ENCODE data around the gene COL8A1. TPM values are rescaled to one million over a fixed set of nuclear protein-coding genes. Genes with fewer than 3 reads are reported as not detected.

COL8A1 gene
- total RNA-seq, 1 experiment from 2014 or later: 0.07 TPM

- ChIA-PET POLR2A (no interaction called here), RAD21 (ENCODE audit: low non-redundant PET in 1 of 2, low total read pairs in 2 of 2, uncharacterized antibody in 2 of 2, unreplicated experiment in 2 of 2) (no interaction called here), CTCF (interaction anchor here (1.1 to 1.4 kb wide), 2 partner anchors 11 to 14 kb away, joined by 3 read pairs; no protein-coding TSS in a partner anchor)
- H3K36me3 ChIP-seq (ENCODE audit: control insufficient read depth in 1 of 2, insufficient read depth in 2 of 2, low read length in 2 of 2): no peaks in the 10 kb centered on the region
- H4K20me1 ChIP-seq (ENCODE audit: insufficient read depth): no peaks in the 10 kb centered on the region
- no peak overlapping the region for H3K4me2 ChIP-seq (ENCODE audit: low read length)
- BruUV-seq (replicated peaks): no TSS peak
- 0 out of 4 replicates have a peak, but pooled peaks cover 0 to 5% of the 10 kb centered on the region in 2 experiments for H3K4me1 ChIP-seq (ENCODE audit: control insufficient read depth in 1 of 2, insufficient read depth in 2 of 2, low read length in 2 of 2)
- H3K27me3 ChIP-seq (ENCODE audit: insufficient read depth, low read length): peaks cover 81% of the 10 kb centered on the region
- H3K9me2 ChIP-seq (ENCODE audit: insufficient read depth): no peaks in the 10 kb centered on the region
- no peaks in the 10 kb centered on the region for H3K9me3 ChIP-seq (ENCODE audit: control insufficient read depth in 1 of 2, insufficient read depth in 1 of 2, low read depth in 1 of 2, low read length in 2 of 2)
- H3K79me2 ChIP-seq (ENCODE audit: insufficient read depth, low read length): no peaks in the 10 kb centered on the region
- no peak for ATAC-seq
- no peak overlapping the region for H3K27ac ChIP-seq (ENCODE audit: low read depth, low read length)
- DNase-seq (ENCODE audit: low read depth, low spot score): no peak
- no peak overlapping the region for H3K9ac ChIP-seq (ENCODE audit: low read length)
- intact Hi-C loops (cut with micrococcal nuclease): no loop called here
- no peak for TF ChIP-seq ZFX (IDR thresholded peaks at IDR 0.05)
- no peak for TF ChIP-seq EZH2 (IDR thresholded peaks at IDR 0.05)
- TF ChIP-seq EGR1 (IDR thresholded peaks at IDR 0.05; ENCODE audit: low read depth): no peak
- no peak for TF ChIP-seq ATF3 (IDR thresholded peaks at IDR 0.05)
- TF ChIP-seq ZNF274 (IDR thresholded peaks at IDR 0.05; ENCODE audit: low read depth, low read length): no peak
- TF ChIP-seq RAD21 (IDR thresholded peaks at IDR 0.05; ENCODE audit: low read depth): no peak
- no peak for TF ChIP-seq POLR2AphosphoS5 (IDR thresholded peaks at IDR 0.05; ENCODE audit: low read depth, low read length)
- TF ChIP-seq SRF (IDR thresholded peaks at IDR 0.05; ENCODE audit: low read depth): no peak
- TF ChIP-seq SP1 (IDR thresholded peaks at IDR 0.05; ENCODE audit: low read depth): no peak
- TF ChIP-seq ELF1 (IDR thresholded peaks at IDR 0.05; ENCODE audit: borderline replicate concordance, low read depth): no peak
- no peak for TF ChIP-seq ZBTB33 (IDR thresholded peaks at IDR 0.05; ENCODE audit: extremely low read depth, insufficient replicate concordance, low read length)
- TF ChIP-seq FOSL1 (IDR thresholded peaks at IDR 0.05; ENCODE audit: low read depth): no peak
- TF ChIP-seq CEBPB (IDR thresholded peaks at IDR 0.05; ENCODE audit: low read depth): no peak
- no peak for TF ChIP-seq TCF7L2 (IDR thresholded peaks at IDR 0.05; ENCODE audit: borderline replicate concordance, extremely low read depth, insufficient read depth, insufficient read length)
- TF ChIP-seq SIN3A (IDR thresholded peaks at IDR 0.05; ENCODE audit: low read depth): no peak
- no peak overlapping the region for H3K4me3 ChIP-seq (replicated peaks in 1 of 2; ENCODE audit: low read depth in 1 of 2, low read length in 2 of 2)
- H2AFZ ChIP-seq (ENCODE audit: low read depth, low read length, poor library complexity, severe bottlenecking): no peak overlapping the region
Measured at GRCh38 chr3:99633887-99634558, 4.4 kb upstream of the COL8A1 start.

Measured in HCT116 (cell line).